ENCODE results near the gene SPNS2.

The SPNS2 gene

GRCh38 chr17:4534928-4535666 lies 36.4 kb downstream of the SPNS2 start:
- H3K36me3 ChIP-seq (ENCODE audit: insufficient read depth, low read length), result peaks cover 11% of the 10 kb centered on the region; the same call in 1 of the 2 replicates
- no peaks in the 10 kb centered on the region for H4K20me1 ChIP-seq (ENCODE audit: insufficient read depth, low read length, poor library complexity, severe bottlenecking)
- no peaks in the 10 kb centered on the region for H3K4me1 ChIP-seq (ENCODE audit: insufficient read depth, low read length, poor library complexity, severe bottlenecking)
- H3K9ac ChIP-seq (ENCODE audit: low read depth, low read length, poor library complexity, severe bottlenecking), result no peak overlapping the region
- H3K4me2 ChIP-seq (ENCODE audit: low read depth, low read length, poor library complexity, severe bottlenecking), result no peak overlapping the region
- H3K27me3 ChIP-seq (ENCODE audit: insufficient read depth, low read length, poor library complexity, severe bottlenecking), result no peaks in the 10 kb centered on the region
- H3K9me2 ChIP-seq (replicated peaks; ENCODE audit: low read depth, low read length), result no peaks in the 10 kb centered on the region
- TF ChIP-seq EZH2phosphoT487 (IDR thresholded peaks at IDR 0.05; ENCODE audit: borderline replicate concordance) (no peak), CTCF (conservative IDR thresholded peaks at IDR 0.05; ENCODE audit: low read length) (no peak)
- H2AFZ ChIP-seq (ENCODE audit: low read length), result no peak overlapping the region
- H3K79me2 ChIP-seq (ENCODE audit: insufficient read depth, low read length), result no peaks in the 10 kb centered on the region
- no peak overlapping the region for H3K4me3 ChIP-seq (ENCODE audit: low read length, poor library complexity, severe bottlenecking)
- H3K9me3 ChIP-seq (ENCODE audit: insufficient read depth, low read depth, low read length), result no peaks in the 10 kb centered on the region
- no peaks in the 10 kb centered on the region for H3F3A ChIP-seq (ENCODE audit: low read depth)

GRCh38 chr17:4535667-4536258 lies 37.1 kb downstream of the SPNS2 start:
- TF ChIP-seq CTCF (conservative IDR thresholded peaks at IDR 0.05; ENCODE audit: low read length) (no peak), EZH2phosphoT487 (IDR thresholded peaks at IDR 0.05; ENCODE audit: borderline replicate concordance) (no peak)
- Histone ChIP-seq H3K4me3 (ENCODE audit: low read length, poor library complexity, severe bottlenecking) (no peak overlapping the region), H4K20me1 (ENCODE audit: insufficient read depth, low read length, poor library complexity, severe bottlenecking) (no peaks in the 10 kb centered on the region), H3K36me3 (ENCODE audit: insufficient read depth, low read length) (peaks cover 11% of the 10 kb centered on the region; the same call in 1 of the 2 replicates), H3K4me1 (ENCODE audit: insufficient read depth, low read length, poor library complexity, severe bottlenecking) (no peaks in the 10 kb centered on the region), H3K79me2 (ENCODE audit: insufficient read depth, low read length) (no peaks in the 10 kb centered on the region), H3F3A (ENCODE audit: low read depth) (no peaks in the 10 kb centered on the region), H2AFZ (ENCODE audit: low read length) (no peak overlapping the region), H3K4me2 (ENCODE audit: low read depth, low read length, poor library complexity, severe bottlenecking) (no peak overlapping the region), H3K9me3 (ENCODE audit: insufficient read depth, low read depth, low read length) (no peaks in the 10 kb centered on the region), H3K9me2 (replicated peaks; ENCODE audit: low read depth, low read length) (no peaks in the 10 kb centered on the region), H3K9ac (ENCODE audit: low read depth, low read length, poor library complexity, severe bottlenecking) (no peak overlapping the region), H3K27me3 (ENCODE audit: insufficient read depth, low read length, poor library complexity, severe bottlenecking) (no peaks in the 10 kb centered on the region)

- H3K4me1 ChIP-seq (ENCODE audit: insufficient read depth, low read length, poor library complexity, severe bottlenecking), result no peaks in the 10 kb centered on the region
- no peaks in the 10 kb centered on the region for H3K9me3 ChIP-seq (ENCODE audit: insufficient read depth, low read depth, low read length)
- H3F3A ChIP-seq (ENCODE audit: low read depth), result no peaks in the 10 kb centered on the region
- no peaks in the 10 kb centered on the region for H3K79me2 ChIP-seq (ENCODE audit: insufficient read depth, low read length)
- no peak overlapping the region for H2AFZ ChIP-seq (ENCODE audit: low read length)
- H3K4me2 ChIP-seq (ENCODE audit: low read depth, low read length, poor library complexity, severe bottlenecking), result no peak overlapping the region
- H3K9me2 ChIP-seq (replicated peaks; ENCODE audit: low read depth, low read length), result no peaks in the 10 kb centered on the region
- no peaks in the 10 kb centered on the region for H3K27me3 ChIP-seq (ENCODE audit: insufficient read depth, low read length, poor library complexity, severe bottlenecking)
- peaks cover 11% of the 10 kb centered on the region; the same call in 1 of the 2 replicates for H3K36me3 ChIP-seq (ENCODE audit: insufficient read depth, low read length)
- no peak overlapping the region for H3K4me3 ChIP-seq (ENCODE audit: low read length, poor library complexity, severe bottlenecking)
- H3K9ac ChIP-seq (ENCODE audit: low read depth, low read length, poor library complexity, severe bottlenecking), result no peak overlapping the region
- H4K20me1 ChIP-seq (ENCODE audit: insufficient read depth, low read length, poor library complexity, severe bottlenecking), result no peaks in the 10 kb centered on the region
- TF ChIP-seq EZH2phosphoT487 (IDR thresholded peaks at IDR 0.05; ENCODE audit: borderline replicate concordance) (no peak), CTCF (conservative IDR thresholded peaks at IDR 0.05; ENCODE audit: low read length) (no peak)
Measured at GRCh38 chr17:4536259-4536741, 37.6 kb downstream of the SPNS2 start.
